Fibroblast of the aortic adventitia (primary cell): ENCODE data around the gene STPG2. TPM values are rescaled to one million over a fixed set of nuclear protein-coding genes. Genes with fewer than 3 reads are reported as not detected.

Experiments used
- DNase-seq: peaks from one replicate; pipeline ENCODE4 v3.0.0-alpha.2; 2010; ENCODE audit warnings: low read depth
- H3K4me3 ChIP-seq: 2 replicates; pipeline ENCODE4 v1.5.1; 2011; ENCODE audit warnings: low read depth, mild to moderate bottlenecking, control low read depth, low read length, moderate library complexity
- total RNA-seq: library from RNA; depleted of rRNA; stranded (reverse); fragments of >200 nt; gene quantifications from 2 replicates; pipeline ENCODE4 v1.2.3, GENCODE V29; 2012; ENCODE audit warnings: low replicate concordance
- TF ChIP-seq, protein P1 (sequence below): IDR thresholded peaks from 2 replicates; pipeline ENCODE4 v1.5.1; 2011; ENCODE audit warnings: mild to moderate bottlenecking, low read length, control low read depth, inconsistent platforms; ENCODE audit not compliant: insufficient read depth

The STPG2 gene
- total RNA-seq, 1 donor: 0.18 TPM

DNA sequence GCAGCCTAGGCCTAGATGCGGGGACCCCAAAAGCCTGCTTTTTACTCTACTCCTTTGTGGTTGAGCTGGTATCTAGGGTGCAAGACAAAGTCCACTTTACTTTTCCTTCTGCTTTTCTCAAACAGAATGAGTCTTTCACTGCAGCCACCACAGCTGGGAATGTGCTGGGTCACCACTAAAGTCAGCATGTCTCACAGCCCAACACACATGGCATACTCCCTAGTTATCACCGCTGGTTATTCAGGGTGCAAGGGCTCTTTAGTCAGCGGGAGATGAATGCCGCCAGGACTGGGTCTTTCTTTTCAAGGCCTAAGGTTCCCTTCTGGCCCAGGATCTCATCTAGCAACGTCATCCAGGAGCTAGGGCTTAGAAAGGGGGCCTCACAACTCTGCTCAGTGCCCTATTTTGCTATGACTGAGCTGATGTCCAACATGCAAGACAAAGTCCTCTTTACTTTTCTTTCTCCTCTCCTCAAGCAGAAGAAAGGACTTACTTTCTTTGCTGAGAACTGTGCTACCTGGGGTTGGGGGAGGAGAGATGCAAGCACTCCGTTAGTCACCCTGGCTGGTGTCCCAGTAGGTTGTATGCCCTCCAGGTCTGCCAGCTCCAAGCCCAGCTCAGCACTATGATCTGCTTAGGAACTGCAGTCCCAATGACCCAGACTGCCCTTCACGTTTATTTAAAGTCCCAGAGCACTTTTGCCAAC lies 22.9 kb upstream of the STPG2 start:
- H3K4me3 ChIP-seq: no peak overlapping the region
- peak; percentile 15 for DNase-seq
- TF ChIP-seq, protein P1, sequence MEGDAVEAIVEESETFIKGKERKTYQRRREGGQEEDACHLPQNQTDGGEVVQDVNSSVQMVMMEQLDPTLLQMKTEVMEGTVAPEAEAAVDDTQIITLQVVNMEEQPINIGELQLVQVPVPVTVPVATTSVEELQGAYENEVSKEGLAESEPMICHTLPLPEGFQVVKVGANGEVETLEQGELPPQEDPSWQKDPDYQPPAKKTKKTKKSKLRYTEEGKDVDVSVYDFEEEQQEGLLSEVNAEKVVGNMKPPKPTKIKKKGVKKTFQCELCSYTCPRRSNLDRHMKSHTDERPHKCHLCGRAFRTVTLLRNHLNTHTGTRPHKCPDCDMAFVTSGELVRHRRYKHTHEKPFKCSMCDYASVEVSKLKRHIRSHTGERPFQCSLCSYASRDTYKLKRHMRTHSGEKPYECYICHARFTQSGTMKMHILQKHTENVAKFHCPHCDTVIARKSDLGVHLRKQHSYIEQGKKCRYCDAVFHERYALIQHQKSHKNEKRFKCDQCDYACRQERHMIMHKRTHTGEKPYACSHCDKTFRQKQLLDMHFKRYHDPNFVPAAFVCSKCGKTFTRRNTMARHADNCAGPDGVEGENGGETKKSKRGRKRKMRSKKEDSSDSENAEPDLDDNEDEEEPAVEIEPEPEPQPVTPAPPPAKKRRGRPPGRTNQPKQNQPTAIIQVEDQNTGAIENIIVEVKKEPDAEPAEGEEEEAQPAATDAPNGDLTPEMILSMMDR: no peak

DNA sequence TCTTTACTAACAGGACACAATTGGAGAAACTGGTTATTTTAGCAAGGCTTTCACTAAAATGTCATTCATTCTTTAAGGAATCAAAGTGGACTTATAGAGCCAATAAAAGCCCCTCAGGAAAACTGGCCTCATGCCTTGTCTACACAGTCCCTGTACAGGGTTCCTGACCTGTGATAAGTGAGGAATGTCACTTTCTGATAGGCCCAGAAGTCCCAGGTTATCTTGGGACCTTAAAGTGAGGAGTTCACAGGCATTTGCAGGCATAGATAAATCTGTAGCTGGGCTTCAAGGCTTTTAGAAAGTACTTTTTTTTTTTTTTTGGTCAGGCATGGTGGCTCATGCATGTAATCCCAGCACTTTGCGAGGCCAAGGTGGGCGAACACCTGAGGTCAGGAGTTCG lies 19.4 kb upstream of the STPG2 start:
- TF ChIP-seq, protein P1: no peak
- no peak overlapping the region for H3K4me3 ChIP-seq
- no peak for DNase-seq

DNA sequence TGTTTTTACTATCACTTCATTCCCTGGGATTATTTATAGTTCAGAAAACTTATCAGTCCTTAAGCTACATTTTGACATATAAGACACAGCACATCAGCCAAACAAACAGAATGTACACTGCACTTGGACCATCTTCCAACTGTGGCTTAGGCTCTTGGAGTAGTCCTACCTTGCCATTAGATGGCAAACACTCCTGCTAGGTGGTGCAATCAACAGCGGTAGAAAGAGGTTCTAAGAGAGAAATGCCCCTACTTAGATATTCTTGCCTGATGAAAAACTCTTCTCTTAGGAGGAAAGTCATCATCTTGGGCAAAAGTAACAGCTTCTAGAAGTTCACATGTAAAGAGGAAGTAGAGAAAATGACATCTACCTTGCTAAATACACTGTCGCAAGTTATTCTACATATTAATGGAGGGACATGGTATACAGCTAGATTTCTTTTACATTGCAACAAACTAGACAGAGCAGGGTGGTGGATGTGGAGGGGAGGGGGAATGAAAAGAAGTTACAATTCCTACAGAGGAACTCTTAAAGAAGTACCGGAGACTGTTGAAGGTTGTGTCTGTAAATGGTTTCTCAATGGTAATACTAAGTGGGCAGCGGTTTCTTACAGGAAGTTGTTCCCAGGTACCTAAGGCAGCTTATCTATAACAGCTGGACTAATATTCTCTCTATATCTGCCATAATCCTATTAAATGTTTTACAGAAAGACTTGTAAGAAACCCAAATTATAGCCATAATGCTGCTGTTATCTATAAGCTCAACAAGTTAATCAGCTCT lies 8.1 kb upstream of the STPG2 start:
- TF ChIP-seq, protein P1: no peak
- no peak for DNase-seq
- H3K4me3 ChIP-seq: no peak overlapping the region

DNA sequence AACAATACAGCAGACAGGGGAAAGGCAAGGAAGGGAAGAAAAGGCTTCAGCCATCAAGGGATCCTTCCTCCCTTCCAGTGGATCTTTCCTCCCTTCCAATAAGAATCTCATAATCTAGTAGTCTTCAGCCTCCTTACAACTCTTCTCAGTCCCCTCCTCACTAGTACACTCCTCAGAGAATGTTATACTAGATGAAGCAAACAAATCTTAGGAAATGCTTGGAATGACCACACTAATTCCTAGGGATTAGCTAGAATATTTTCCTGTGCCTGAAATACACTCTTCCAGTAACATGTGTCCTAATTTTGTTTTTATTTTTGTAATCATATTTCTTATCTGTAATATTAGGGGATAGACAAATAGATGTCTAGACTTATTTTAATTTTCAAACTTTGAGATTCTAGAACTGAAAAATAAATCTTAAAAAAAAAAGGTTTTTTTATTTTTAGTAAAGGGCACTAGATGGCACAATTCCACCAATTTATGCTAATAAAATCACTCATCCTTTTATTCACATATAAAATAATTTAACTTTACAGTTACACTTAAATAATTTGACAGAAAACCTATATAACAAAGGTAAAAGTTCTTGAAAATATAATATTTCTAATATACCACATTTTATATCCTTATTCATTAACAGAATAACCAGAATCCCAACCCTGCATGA lies 7.0 kb upstream of the STPG2 start:
- TF ChIP-seq, protein P1: no peak
- no peak overlapping the region for H3K4me3 ChIP-seq
- DNase-seq: peak; percentile 52

DNA sequence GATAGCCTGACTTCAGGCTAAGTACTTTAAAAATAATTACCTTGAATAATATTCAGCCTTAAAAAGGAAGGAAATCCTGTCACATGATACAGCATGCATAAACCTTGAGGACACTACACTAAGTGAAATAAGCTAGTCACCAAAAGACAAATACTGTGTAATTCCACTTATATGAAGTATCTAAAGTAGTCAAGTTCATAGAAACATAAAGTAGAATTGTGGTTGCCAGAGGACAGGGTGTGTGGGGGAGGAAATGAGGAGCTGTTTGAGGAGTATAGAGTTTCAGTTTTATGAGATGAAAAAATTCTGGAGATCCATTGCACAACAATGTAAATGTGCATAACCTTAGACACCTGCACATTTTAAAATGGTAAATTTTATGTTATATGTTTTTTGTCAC lies 5.6 kb upstream of the STPG2 start:
- no peak for DNase-seq
- H3K4me3 ChIP-seq: no peak overlapping the region
- TF ChIP-seq, protein P1: no peak

DNA sequence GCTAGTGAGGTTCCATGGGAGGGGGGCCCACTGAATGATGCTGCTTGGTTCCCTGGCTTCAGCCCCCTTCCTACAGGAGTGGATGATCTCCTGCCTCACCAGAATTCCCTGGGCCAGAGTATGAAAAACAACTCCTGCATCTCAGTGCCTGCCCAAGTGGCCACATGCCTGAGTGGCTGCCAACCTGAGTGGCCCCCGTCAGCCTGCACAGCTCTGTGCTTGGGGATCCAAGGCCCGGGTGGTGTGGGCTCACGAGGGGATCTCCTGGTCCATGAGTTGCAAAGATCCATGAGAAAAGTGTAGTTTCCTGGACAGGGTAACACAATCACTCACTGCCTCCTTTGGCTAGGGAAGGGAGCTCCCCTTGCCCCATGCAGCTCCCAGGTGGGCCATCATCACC lies 17.1 kb downstream of the STPG2 start:
- no peak overlapping the region for H3K4me3 ChIP-seq
- no peak for DNase-seq
- TF ChIP-seq, protein P1: no peak
